H9 (cell line): ENCODE measurements around the gene SPEF2. TPM values are rescaled to one million over a fixed set of nuclear protein-coding genes. Genes with fewer than 3 reads are reported as not detected.

Experiments used
- DNase-seq: peaks from one replicate; pipeline ENCODE4 v3.0.0-alpha.2; 2017
- H2AFZ ChIP-seq: one replicate; pipeline ENCODE4 v1.6.1; 2013; ENCODE audit warnings: mild to moderate bottlenecking, low read length, control low read depth, moderate library complexity
- H2AK5ac ChIP-seq: 2 replicates; pipeline ENCODE4 v1.6.1; 2013; ENCODE audit warnings: low read length, control low read depth, mixed read lengths; ENCODE audit not compliant: insufficient read length
- H2BK120ac ChIP-seq: one replicate; pipeline ENCODE4 v1.6.1; 2013; ENCODE audit warnings: low read depth, mild to moderate bottlenecking, low read length, control low read depth, inconsistent platforms; ENCODE audit not compliant: poor library complexity, severe bottlenecking
- H2BK12ac ChIP-seq: 2 replicates; pipeline ENCODE4 v1.6.1; 2013; ENCODE audit warnings: low read length, control low read depth, mixed read lengths, low read depth; ENCODE audit not compliant: insufficient read length
- H2BK15ac ChIP-seq: 2 replicates; pipeline ENCODE4 v1.6.1; 2013; ENCODE audit warnings: low read depth, low read length, control low read depth
- H2BK20ac ChIP-seq: one replicate; pipeline ENCODE4 v1.6.1; 2013; ENCODE audit warnings: low read depth, mild to moderate bottlenecking, low read length, control low read depth, inconsistent platforms; ENCODE audit not compliant: poor library complexity, severe bottlenecking
- H2BK5ac ChIP-seq: 2 replicates; pipeline ENCODE4 v1.6.1; 2013; ENCODE audit warnings: low read length, control low read depth, mixed read lengths; ENCODE audit not compliant: insufficient read length
- H3K14ac ChIP-seq: 2 replicates; pipeline ENCODE4 v1.6.1; 2013; ENCODE audit warnings: low read length, control low read depth; ENCODE audit not compliant: insufficient read depth
- H3K18ac ChIP-seq: 2 replicates; pipeline ENCODE4 v1.6.1; 2013; ENCODE audit warnings: low read depth, mild to moderate bottlenecking, mixed read lengths, low read length, control low read depth; ENCODE audit not compliant: insufficient read length
- H3K23ac ChIP-seq: 2 replicates; pipeline ENCODE4 v1.6.1; 2013; ENCODE audit warnings: low read length, control low read depth, mixed read lengths, low read depth; ENCODE audit not compliant: insufficient read length
- H3K23me2 ChIP-seq: 2 replicates; pipeline ENCODE4 v1.6.1; 2013; ENCODE audit warnings: low read depth, mild to moderate bottlenecking, mixed read lengths, low read length, control low read depth; ENCODE audit not compliant: insufficient read length, poor library complexity, severe bottlenecking
- H3K27ac ChIP-seq: 2 replicates; pipeline ENCODE4 v1.5.1; 2013; ENCODE audit warnings: low read length, control low read depth, mixed read lengths, low read depth; ENCODE audit not compliant: insufficient read length
- H3K27me3 ChIP-seq: 2 replicates; pipeline ENCODE4 v1.6.1; 2013; ENCODE audit warnings: low read length, control low read depth, inconsistent platforms; ENCODE audit not compliant: insufficient read depth
- H3K4ac ChIP-seq: 2 replicates; pipeline ENCODE4 v1.6.1; 2013; ENCODE audit warnings: low read depth, mild to moderate bottlenecking, control low read depth, inconsistent platforms, low read length, moderate library complexity
- H3K4me1 ChIP-seq: 2 replicates; pipeline ENCODE4 v1.6.1; 2013; ENCODE audit warnings: low read length, control low read depth, inconsistent platforms; ENCODE audit not compliant: insufficient read depth
- H3K4me2 ChIP-seq: 2 replicates; pipeline ENCODE4 v1.6.1; 2013; ENCODE audit warnings: low read length, control low read depth, mixed read lengths; ENCODE audit not compliant: insufficient read length, insufficient read depth
- H3K56ac ChIP-seq: 2 replicates; pipeline ENCODE4 v1.6.1; 2013; ENCODE audit warnings: low read depth, mild to moderate bottlenecking, mixed read lengths, low read length, control low read depth; ENCODE audit not compliant: insufficient read length
- H3K79me1 ChIP-seq: 2 replicates; pipeline ENCODE4 v1.6.1; 2013; ENCODE audit warnings: low read depth, mild to moderate bottlenecking, moderate library complexity, low read length, control low read depth, inconsistent platforms; ENCODE audit not compliant: insufficient read depth, poor library complexity, severe bottlenecking
- H3K79me2 ChIP-seq: 2 replicates; pipeline ENCODE4 v1.6.1; 2013; ENCODE audit warnings: low read length, control low read depth, inconsistent platforms; ENCODE audit not compliant: insufficient read depth
- H3K9ac ChIP-seq: 2 replicates; pipeline ENCODE4 v1.6.1; 2013; ENCODE audit warnings: low read length, control low read depth, mixed read lengths; ENCODE audit not compliant: insufficient read length; ENCODE audit errors: extremely low read depth
- H3K9me3 ChIP-seq: one replicate; pipeline ENCODE4 v1.6.1; 2013; ENCODE audit warnings: low read depth, low read length, inconsistent platforms; ENCODE audit not compliant: control insufficient read depth
- H3T11ph ChIP-seq: one replicate; pipeline ENCODE4 v1.6.1; 2013; ENCODE audit warnings: mild to moderate bottlenecking, low read length, control low read depth, inconsistent platforms
- H4K20me1 ChIP-seq: one replicate; pipeline ENCODE4 v1.6.1; 2013; ENCODE audit not compliant: control insufficient read depth, insufficient read length, insufficient read depth
- H4K5ac ChIP-seq: 2 replicates; pipeline ENCODE4 v1.6.1; 2013; ENCODE audit warnings: low read depth, mild to moderate bottlenecking, mixed read lengths, low read length, control low read depth; ENCODE audit not compliant: insufficient read length
- H4K8ac ChIP-seq: replicated peaks from 2 replicates; pipeline ENCODE4 v1.6.1; 2013; ENCODE audit warnings: low read length, control low read depth, mixed read lengths, low read depth; ENCODE audit not compliant: insufficient read length
- H4K91ac ChIP-seq: 2 replicates; pipeline ENCODE4 v1.6.1; 2013; ENCODE audit warnings: low read depth, mild to moderate bottlenecking, moderate library complexity, mixed read lengths, low read length, control low read depth; ENCODE audit not compliant: insufficient read length
- H3K27ac Mint-ChIP-seq, 3 experiments: 2 replicates in 2 of 3; 3 replicates in 1 of 3; pipeline ENCODE4 v1.8.0; 2020 to 2021; ENCODE audit warnings: mixed read lengths in 3 of 3, mild to moderate bottlenecking in 1 of 3, moderate library complexity in 1 of 3
- H3K27me3 Mint-ChIP-seq: 2 replicates; pipeline ENCODE4 v1.8.0; 2021; ENCODE audit warnings: low read depth, mild to moderate bottlenecking, moderate library complexity, mixed read lengths
- H3K36me3 Mint-ChIP-seq, 3 experiments: 2 replicates in 2 of 3; 3 replicates in 1 of 3; pipeline ENCODE4 v1.8.0; 2020 to 2021; ENCODE audit warnings: low read depth in 3 of 3, mixed read lengths in 3 of 3; ENCODE audit not compliant: insufficient read depth in 1 of 3
- H3K4me1 Mint-ChIP-seq, 2 experiments: 2 replicates each; pipeline ENCODE4 v1.8.0; 2020; ENCODE audit warnings: mixed read lengths in 2 of 2
- H3K4me3 Mint-ChIP-seq, 2 experiments: 2 replicates in 1 of 2; 3 replicates in 1 of 2; pipeline ENCODE4 v1.8.0; 2020 to 2021; ENCODE audit warnings: mild to moderate bottlenecking in 2 of 2, mixed read lengths in 2 of 2, moderate library complexity in 1 of 2
- H3K9me3 Mint-ChIP-seq, 2 experiments: 2 replicates in 1 of 2; 3 replicates in 1 of 2; pipeline ENCODE4 v1.8.0; 2020; ENCODE audit warnings: mild to moderate bottlenecking in 2 of 2, mixed read lengths in 2 of 2, moderate library complexity in 1 of 2
- WGBS: extraction: QIAGEN DNeasy Blood & Tissue Kit; methylation state at CpG from one replicate; pipeline ENCODE4 v1.1.7; 2013; ENCODE audit warnings: missing lambda C conversion rate, low lambda C conversion rate, mixed read lengths; ENCODE audit not compliant: insufficient read length; ENCODE audit errors: extremely low coverage; 5-methylcytosine and 5-hydroxymethylcytosine counted together
- total RNA-seq: library from RNA; stranded (reverse); gene quantifications from 2 replicates; pipeline ENCODE4 v1.2.1, GENCODE V29; 2021
- TF ChIP-seq, protein P1 (sequence below): fragments of 200-600 bp; sonication (generic); conservative IDR thresholded peaks from 3 replicates; pipeline ENCODE4 v1.8.0; 2021; ENCODE audit warnings: antibody characterized with exemption, mild to moderate bottlenecking

The SPEF2 gene
- total RNA-seq, 1 experiment from 2014 or later = 1.0 TPM

DNA sequence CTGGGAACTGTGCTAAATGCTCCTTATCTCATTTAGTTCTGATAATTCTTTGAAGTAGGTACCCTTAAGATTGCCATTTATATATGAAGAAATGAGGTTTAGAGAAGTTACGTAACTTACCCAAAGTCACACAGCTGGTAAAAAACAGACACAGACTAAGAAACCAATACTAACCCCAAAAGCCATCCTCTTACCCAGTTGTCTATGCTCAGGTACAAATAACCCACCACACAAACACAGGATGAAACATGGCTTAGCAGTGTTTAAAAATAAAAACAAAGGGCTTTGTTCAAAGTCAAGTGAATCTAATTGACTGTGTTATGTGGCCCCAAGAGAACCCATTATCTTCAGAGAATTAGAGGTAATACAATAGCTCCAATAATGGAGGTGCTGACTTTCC is 202.0 kb downstream of the SPEF2 start:
- Histone ChIP-seq H4K91ac (no peak overlapping the region), H2BK120ac (no peak overlapping the region), H3K79me1 (no peaks in the 10 kb centered on the region), H3K56ac (no peak overlapping the region), H3K27ac (no peak overlapping the region), H2BK15ac (no peak overlapping the region), H3K14ac (no peak overlapping the region), H3K9me3 (no peaks in the 10 kb centered on the region), H3K23me2 (no peaks in the 10 kb centered on the region), H2BK20ac (no peak overlapping the region), H3K4ac (no peak overlapping the region), H4K20me1 (no peaks in the 10 kb centered on the region), H2BK5ac (no peak overlapping the region), H3K4me1 (no peaks in the 10 kb centered on the region), H4K8ac (no peak overlapping the region), H2AFZ (no peak overlapping the region), H3K27me3 (no peaks in the 10 kb centered on the region), H3T11ph (no peak overlapping the region), H3K23ac (no peak overlapping the region), H2AK5ac (no peak overlapping the region), H3K4me2 (no peak overlapping the region), H3K18ac (no peak overlapping the region), H3K9ac (no peak overlapping the region), H4K5ac (no peak overlapping the region), H3K79me2 (no peaks in the 10 kb centered on the region), H2BK12ac (no peak overlapping the region)
- peaks cover 9% of the 10 kb centered on the region for H3K27me3 Mint-ChIP-seq
- H3K4me1 Mint-ChIP-seq = no peaks in the 10 kb centered on the region
- no peaks in the 10 kb centered on the region; a peak in 1 of 7 replicates for H3K36me3 Mint-ChIP-seq
- no peak overlapping the region for H3K4me3 Mint-ChIP-seq
- no peaks in the 10 kb centered on the region for H3K9me3 Mint-ChIP-seq
- no peak overlapping the region for H3K27ac Mint-ChIP-seq
- TF ChIP-seq, protein P1, sequence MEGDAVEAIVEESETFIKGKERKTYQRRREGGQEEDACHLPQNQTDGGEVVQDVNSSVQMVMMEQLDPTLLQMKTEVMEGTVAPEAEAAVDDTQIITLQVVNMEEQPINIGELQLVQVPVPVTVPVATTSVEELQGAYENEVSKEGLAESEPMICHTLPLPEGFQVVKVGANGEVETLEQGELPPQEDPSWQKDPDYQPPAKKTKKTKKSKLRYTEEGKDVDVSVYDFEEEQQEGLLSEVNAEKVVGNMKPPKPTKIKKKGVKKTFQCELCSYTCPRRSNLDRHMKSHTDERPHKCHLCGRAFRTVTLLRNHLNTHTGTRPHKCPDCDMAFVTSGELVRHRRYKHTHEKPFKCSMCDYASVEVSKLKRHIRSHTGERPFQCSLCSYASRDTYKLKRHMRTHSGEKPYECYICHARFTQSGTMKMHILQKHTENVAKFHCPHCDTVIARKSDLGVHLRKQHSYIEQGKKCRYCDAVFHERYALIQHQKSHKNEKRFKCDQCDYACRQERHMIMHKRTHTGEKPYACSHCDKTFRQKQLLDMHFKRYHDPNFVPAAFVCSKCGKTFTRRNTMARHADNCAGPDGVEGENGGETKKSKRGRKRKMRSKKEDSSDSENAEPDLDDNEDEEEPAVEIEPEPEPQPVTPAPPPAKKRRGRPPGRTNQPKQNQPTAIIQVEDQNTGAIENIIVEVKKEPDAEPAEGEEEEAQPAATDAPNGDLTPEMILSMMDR = no peak
- WGBS = no CpG with 5 or more reads among the region's 1 CpG
- DNase-seq = no peak
